ENCODE measurements around the gene ABI1. TPM values are rescaled to one million over a fixed set of nuclear protein-coding genes. Genes with fewer than 3 reads are reported as not detected.
"Not testable (repeated sequence)": the region's sequence is repeated elsewhere in the genome, so short reads cannot be mapped to it uniquely, and the experiment has no call there.

Gene ABI1
- total RNA-seq, 2 donors from 2014 or later, result 59.9 to 71.4 TPM

GRCh38 chr10:26857991-26858706, 2.6 kb downstream of the ABI1 start:
- DNase-seq (no peak), ATAC-seq (no peak)
- intact Hi-C loops (cut with DNase I, micrococcal nuclease), result no loop called here

GRCh38 chr10:26857553-26857952, 3.2 kb downstream of the ABI1 start:
- intact Hi-C loops (cut with DNase I, micrococcal nuclease); ATAC-seq; DNase-seq: not testable (repeated sequence)

DNA sequence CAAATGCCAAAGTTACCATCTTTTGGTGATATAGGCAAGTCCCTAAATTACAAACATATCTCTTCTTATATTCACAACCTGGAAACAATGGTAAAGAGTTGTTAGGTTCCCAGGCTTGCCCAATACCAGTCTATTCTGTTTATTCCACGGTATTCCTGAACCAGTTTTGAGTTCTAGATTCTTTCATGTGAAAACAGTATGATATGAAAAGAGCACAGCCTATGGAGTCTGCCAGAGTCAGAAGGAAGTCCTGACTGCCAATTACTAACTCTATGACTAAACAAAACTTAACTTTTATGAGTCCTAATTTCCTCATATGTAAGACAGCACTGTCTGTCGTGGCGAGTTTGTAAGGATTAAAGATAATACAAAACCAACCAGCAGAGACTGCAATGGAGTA, 5.6 kb downstream of the ABI1 start:
- ATAC-seq (peak; percentile 82), DNase-seq (no peak)
- intact Hi-C loops (cut with DNase I, micrococcal nuclease), result no loop called here

GRCh38 chr10:26854524-26854923, 6.2 kb downstream of the ABI1 start:
- DNase-seq, result no peak
- intact Hi-C loops (cut with DNase I, micrococcal nuclease), result no loop called here

DNA sequence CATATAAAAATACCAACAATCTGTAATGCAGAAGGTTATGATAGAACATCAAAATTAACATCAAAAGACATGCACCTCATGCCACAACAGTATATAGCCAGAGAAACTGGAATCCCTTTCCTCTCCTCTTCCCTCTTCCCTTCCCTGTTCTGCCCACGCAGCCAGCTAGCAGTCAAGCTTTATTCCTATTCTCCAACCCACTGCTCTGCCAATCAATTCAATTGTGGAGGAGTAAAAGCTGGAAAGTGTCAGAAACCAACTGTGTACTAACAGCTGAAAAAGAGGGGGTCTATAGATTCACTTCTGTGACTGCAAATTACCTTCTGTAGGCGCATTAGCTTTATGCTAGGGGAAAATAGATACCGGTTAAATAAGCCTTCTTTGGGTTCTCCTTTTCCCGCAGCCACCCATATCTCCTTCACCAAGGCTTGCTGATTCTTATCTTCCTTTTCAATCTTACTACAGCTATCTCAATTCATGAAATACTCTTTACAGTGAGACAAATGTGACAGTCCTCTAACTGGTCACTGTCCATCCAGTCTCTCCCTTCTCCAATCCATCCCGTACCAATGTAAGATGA, 16.3 kb downstream of the ABI1 start:
- DNase-seq (no peak), ATAC-seq (no peak)
- intact Hi-C loops (cut with DNase I, micrococcal nuclease), result no loop called here

More at GRCh38 chr10:26854524-26854923, 6.2 kb downstream of the ABI1 start:
- ATAC-seq, result no peak

DNA sequence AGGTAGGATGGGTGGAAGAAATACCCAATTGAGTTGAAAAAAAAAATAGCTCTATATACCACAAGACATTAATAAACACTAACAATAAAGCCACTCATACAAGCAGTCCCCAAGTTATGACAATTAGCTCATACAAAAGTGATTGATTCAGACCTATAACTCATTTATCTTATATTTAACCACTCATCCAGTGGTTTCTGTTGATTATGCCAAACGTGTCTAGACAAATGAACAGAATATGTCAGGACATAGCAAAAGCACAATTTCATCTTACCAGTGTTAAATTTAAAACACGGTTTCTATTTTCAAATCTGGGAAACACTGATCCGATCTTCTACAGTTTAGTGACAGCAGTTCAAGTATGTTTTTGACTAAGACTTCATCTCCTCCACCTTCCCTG, 17.0 kb downstream of the ABI1 start:
- no peak for ATAC-seq
- no peak for DNase-seq
- intact Hi-C loops (cut with DNase I, micrococcal nuclease), result no loop called here

DNA sequence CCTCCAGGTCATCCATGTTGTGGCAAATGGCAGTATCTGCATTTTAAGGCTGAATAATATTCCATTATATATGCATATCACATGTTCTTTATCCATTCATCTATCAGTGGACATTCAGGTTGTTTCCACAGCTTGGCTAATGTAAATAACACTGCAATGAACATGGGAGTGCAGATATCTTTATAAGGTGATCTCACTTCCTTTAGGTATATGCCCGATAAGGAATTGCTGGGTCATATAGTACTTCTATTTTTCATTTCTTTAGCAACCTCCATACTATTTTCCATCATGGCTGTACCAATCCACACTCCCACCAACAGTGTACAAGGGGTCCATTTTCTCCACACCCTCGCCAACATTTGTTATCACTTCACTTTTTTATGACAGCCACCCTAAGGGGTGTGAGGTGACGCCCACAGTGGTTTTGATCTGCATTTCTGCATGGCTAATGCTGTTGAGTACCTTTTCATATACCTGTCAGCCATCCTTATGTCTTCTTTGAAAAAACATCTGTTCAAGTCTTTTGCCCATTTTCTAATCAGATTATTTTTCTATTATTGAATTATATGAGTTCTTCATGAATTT, 18.9 kb downstream of the ABI1 start:
- no peak for DNase-seq
- ATAC-seq, result peak; percentile 87
- intact Hi-C loops (cut with DNase I, micrococcal nuclease), result no loop called here

- DNase-seq (no peak), ATAC-seq (peak; percentile 35)
- intact Hi-C loops (cut with DNase I, micrococcal nuclease), result no loop called here
Measured at GRCh38 chr10:26840938-26841732, 19.6 kb downstream of the ABI1 start.

- ATAC-seq (no peak), DNase-seq (no peak)
- intact Hi-C loops (cut with DNase I, micrococcal nuclease), result no loop called here
Measured at GRCh38 chr10:26839966-26840627, 20.7 kb downstream of the ABI1 start.

GRCh38 chr10:26837139-26837538, 23.6 kb downstream of the ABI1 start:
- no peak for DNase-seq
- no peak for ATAC-seq
- intact Hi-C loops (cut with DNase I, micrococcal nuclease), result no loop called here

- ATAC-seq (no peak), DNase-seq (no peak)
- intact Hi-C loops (cut with DNase I, micrococcal nuclease), result no loop called here
Measured at GRCh38 chr10:26835025-26835424, 25.7 kb downstream of the ABI1 start.

GRCh38 chr10:26832960-26833359, 27.8 kb downstream of the ABI1 start:
- intact Hi-C loops (cut with DNase I, micrococcal nuclease), result no loop called here
- no peak for ATAC-seq
- no peak for DNase-seq

GRCh38 chr10:26831936-26832335, 28.8 kb downstream of the ABI1 start:
- DNase-seq, result no peak
- intact Hi-C loops (cut with DNase I, micrococcal nuclease), result no loop called here
- no peak for ATAC-seq

GRCh38 chr10:26829810-26830515, 30.8 kb downstream of the ABI1 start:
- DNase-seq (no peak), ATAC-seq (no peak)
- intact Hi-C loops (cut with DNase I, micrococcal nuclease), result no loop called here

- ATAC-seq (no peak), DNase-seq (no peak)
- intact Hi-C loops (cut with DNase I, micrococcal nuclease), result no loop called here
Measured at GRCh38 chr10:26824015-26824690, 36.6 kb downstream of the ABI1 start.

DNA sequence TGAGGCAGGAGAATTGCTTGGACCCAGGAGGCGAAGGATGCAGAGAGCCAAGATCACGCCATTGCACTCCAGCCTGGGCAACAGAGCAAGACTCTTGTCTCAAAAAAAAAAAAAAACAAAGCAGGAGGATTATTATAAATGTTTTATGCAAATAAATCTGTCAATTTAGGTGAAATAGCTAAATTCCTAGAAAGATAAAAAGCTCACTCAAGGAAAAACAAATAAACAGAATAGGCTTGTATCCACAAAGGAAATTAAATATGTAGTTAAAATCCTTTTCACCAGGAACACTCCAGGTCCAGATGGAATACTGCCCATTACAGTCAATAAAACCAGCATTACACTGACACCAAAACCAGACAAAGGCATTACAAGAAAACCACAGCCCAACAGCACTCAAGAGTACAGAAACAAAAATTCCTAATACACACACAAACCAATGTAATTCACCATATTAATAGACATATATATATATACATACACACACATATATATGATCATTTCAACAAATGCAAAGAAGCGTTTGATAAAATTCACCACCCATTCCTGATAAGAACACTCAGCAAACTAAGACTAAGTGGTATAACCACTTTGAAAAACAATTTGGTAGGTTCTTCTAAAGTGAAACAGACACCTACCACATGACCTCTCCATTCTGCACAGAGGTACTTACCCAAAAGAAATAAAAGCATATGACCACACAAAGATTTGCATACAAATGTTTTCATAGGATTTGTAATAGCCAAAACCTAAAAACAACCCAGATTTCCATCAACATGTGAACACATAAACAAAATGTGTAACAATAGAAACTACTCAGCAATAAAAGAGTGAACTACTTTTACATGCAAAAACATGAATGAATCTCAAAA, 38.8 kb downstream of the ABI1 start:
- intact Hi-C loops (cut with DNase I, micrococcal nuclease), result no loop called here
- no peak for ATAC-seq
- DNase-seq, result no peak

- ATAC-seq (no peak), DNase-seq (no peak)
- intact Hi-C loops (cut with DNase I, micrococcal nuclease), result no loop called here
Measured at GRCh38 chr10:26815500-26815899, 45.3 kb downstream of the ABI1 start.

All from left colon (tissue), 2 donors.